Gastrocnemius medialis (tissue), 4 donors: Measurements from ENCODE around the gene SF3B6. TPM values are rescaled to one million over a fixed set of nuclear protein-coding genes. Genes with fewer than 3 reads are reported as not detected.

Experiments used
- ATAC-seq, 2 donors: fragments of 150-250 bp; one replicate each; pipeline ENCODE4 v1.9.1; 2016
- DNase-seq, 2 donors: peaks; one replicate each; pipeline ENCODE4 v3.0.0-alpha.2; 2019
- H3K27ac ChIP-seq, 4 donors: fragments of 200-600 bp; sonication (generic); 1 replicate in 1 of 4; 2 replicates in 3 of 4; pipeline ENCODE4 v1.5.1; 2016 to 2018; ENCODE audit warnings: mild to moderate bottlenecking in 2 of 4, moderate library complexity in 1 of 4
- H3K27me3 ChIP-seq, 3 donors: fragments of 200-600 bp; sonication (generic) in 2 of 3; 1 replicate in 1 of 3; 2 replicates in 2 of 3; pipeline versions ENCODE4 v1.5.1 to v1.6.0; 2016 to 2019; ENCODE audit warnings: mild to moderate bottlenecking in 1 of 3, moderate library complexity in 1 of 3
- H3K36me3 ChIP-seq, 2 donors: fragments of 200-600 bp; sonication (generic) in 1 of 2; one replicate each; pipeline ENCODE4 v1.5.1; 2017 to 2018
- H3K4me1 ChIP-seq, 2 donors: fragments of 200-600 bp; sonication (generic) in 1 of 2; one replicate each; pipeline ENCODE4 v1.5.1; 2016 to 2017; ENCODE audit warnings: mild to moderate bottlenecking in 2 of 2
- H3K4me3 ChIP-seq, 4 donors: fragments of 200-600 bp; sonication (generic) in 3 of 4; 1 replicate in 1 of 4; 2 replicates in 3 of 4; pipeline ENCODE4 v1.5.1; 2016 to 2019; ENCODE audit warnings: mild to moderate bottlenecking in 2 of 4
- H3K9me3 ChIP-seq, 3 donors: fragments of 200-600 bp; sonication (generic) in 2 of 3; 1 replicate in 1 of 3; 2 replicates in 2 of 3; pipeline ENCODE4 v1.5.1; 2016 to 2019
- POLR2A ChIP-seq, 2 donors: fragments of 450-650 bp; IDR thresholded peaks; one replicate each; pipeline ENCODE4 v1.6.1; 2017; ENCODE audit warnings: antibody characterized with exemption in 2 of 2, mild to moderate bottlenecking in 2 of 2, moderate library complexity in 2 of 2
- in situ Hi-C, 4 donors: fragments of 200-750 bp; cut with MboI; loops; one replicate each; pipeline versions ENCODE4 v1.15.0 to v1.8.0; 2017; ENCODE audit warnings: low sequenced_read_pairs in 4 of 4
- intact Hi-C: fragments of 100-400 bp; cut with DNase I; formaldehyde crosslinking; loops from one replicate; pipeline ENCODE4 v1.15.1; 2023; ENCODE audit warnings: low total_unique reads
- total RNA-seq, 4 donors: library from RNA; depleted of rRNA; stranded (reverse); fragments of >200 nt; gene quantifications; one replicate each; pipeline versions ENCODE4 v1.1.0 to v1.2.3, GENCODE V29; 2016
- TF ChIP-seq, protein P1 (sequence below), 5 experiments: fragments of 450-650 bp in 3 of 5; fragments of 200-600 bp in 2 of 5; sonication (generic) in 2 of 5; IDR thresholded peaks in 4 of 5; conservative IDR thresholded peaks in 1 of 5; 1 replicate in 4 of 5; 2 replicates in 1 of 5; pipeline ENCODE4 v1.5.1; 2016 to 2019; ENCODE audit warnings: antibody characterized with exemption in 5 of 5, mild to moderate bottlenecking in 3 of 5, moderate library complexity in 3 of 5

Gene SF3B6, protein sequence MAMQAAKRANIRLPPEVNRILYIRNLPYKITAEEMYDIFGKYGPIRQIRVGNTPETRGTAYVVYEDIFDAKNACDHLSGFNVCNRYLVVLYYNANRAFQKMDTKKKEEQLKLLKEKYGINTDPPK
- 10 to 100 TPM; 55.2 to 88.1 (median 70.5) TPM for total RNA-seq

DNA sequence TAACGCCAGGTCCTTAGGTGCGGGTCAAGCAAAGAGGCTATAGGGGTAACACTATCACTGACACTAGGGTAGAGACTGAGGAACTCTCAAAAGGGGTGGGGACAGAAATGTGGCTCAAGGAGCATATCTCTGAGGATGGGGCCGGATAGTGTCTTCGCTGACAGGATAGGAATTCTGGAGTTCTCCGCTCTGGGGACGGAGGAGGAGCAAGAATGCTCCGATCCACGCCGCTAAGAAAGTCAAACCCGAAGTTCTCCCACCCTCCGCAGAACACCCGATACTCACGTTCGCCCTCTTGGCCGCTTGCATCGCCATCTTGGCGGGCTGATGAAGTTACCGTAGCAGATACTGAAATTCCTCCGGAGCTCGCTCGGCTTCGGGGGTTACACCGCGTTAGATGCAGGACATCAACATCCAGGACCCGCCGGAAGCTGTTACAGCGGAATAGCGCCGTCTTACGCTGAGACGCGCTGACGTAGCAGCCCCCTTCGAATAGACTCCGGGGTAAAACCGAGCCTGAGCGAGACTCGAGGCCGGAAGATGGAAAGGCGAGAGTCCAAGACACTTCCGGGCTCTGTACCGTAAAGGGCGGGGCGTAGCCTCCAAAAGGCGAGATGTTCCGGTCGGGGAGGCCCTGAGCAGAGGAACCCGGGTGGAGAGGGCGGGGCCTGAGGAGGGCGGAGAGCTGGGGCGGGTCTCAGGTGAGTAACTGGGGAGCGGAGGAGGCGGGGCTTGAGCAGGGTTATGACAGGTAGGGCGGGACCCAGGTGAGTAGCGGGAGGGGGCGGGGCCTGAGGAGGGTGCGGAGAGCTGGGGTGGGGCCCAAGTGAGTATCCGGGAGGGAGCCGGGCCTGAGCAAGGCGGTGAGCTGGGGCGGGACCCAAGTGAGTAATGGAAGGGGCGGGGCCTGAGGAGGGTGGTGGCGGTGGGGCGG is at the start of gene SF3B6:
Gene SF3B6, minus strand, starts transcription at position 412 of the 934 bp plus-strand sequence. Its CDS starts 97 bp downstream, at position 315.
- H3K36me3 ChIP-seq = peaks cover 0 to 12% of the 10 kb centered on the region in 2 donors
- intact Hi-C loops = loop anchor here (1.0 to 2.0 kb wide), 4 partner anchors 29 to 149 kb away; partner anchors contain the start of genes ATAD2B, FAM228B, PFN4 and UBXN2A

DNA sequence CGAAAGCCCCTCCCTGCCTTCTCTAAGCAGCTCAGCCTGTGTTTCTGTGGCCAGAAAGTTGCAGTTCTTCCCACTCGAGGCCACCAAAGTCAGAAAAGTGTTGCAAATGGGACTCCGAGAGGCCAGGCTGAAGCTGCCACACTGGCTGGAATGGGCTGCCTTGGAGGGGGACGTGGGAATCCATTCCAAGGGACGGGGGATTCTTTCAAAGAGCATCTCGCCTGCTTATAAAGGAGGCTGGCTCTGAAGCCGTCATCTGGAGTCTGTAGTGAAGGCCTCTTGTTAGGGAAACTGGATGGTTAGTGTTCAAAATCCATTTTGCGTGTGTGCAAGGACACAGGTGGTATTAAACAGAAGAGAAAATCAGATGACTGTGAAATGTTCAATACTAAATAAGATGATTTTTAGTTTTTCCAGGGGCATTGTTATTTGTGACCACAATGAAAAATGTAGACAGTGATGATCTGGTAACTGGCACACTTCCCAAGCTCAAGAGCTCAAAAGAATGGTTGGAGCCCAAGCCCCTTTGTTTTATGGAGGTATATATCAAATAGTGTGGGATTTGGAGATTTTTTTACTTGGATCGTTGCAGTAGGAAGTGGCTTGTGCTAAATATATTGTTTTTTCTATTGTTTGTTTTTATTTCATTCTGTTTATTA is 47.9 kb upstream of the SF3B6 start:
- TF ChIP-seq POLR2A (IDR thresholded peaks at IDR 0.05) = no peak
- TF ChIP-seq, protein P1, sequence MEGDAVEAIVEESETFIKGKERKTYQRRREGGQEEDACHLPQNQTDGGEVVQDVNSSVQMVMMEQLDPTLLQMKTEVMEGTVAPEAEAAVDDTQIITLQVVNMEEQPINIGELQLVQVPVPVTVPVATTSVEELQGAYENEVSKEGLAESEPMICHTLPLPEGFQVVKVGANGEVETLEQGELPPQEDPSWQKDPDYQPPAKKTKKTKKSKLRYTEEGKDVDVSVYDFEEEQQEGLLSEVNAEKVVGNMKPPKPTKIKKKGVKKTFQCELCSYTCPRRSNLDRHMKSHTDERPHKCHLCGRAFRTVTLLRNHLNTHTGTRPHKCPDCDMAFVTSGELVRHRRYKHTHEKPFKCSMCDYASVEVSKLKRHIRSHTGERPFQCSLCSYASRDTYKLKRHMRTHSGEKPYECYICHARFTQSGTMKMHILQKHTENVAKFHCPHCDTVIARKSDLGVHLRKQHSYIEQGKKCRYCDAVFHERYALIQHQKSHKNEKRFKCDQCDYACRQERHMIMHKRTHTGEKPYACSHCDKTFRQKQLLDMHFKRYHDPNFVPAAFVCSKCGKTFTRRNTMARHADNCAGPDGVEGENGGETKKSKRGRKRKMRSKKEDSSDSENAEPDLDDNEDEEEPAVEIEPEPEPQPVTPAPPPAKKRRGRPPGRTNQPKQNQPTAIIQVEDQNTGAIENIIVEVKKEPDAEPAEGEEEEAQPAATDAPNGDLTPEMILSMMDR (IDR thresholded peaks at IDR 0.05 in 4 of 5, conservative IDR thresholded peaks at IDR 0.05 in 1 of 5) = no peak
- Histone ChIP-seq H3K4me1 (peaks cover 11 to 17% of the 10 kb centered on the region in 2 donors), H3K4me3 (peak overlapping the region; percentile 80 to 94 (median 84)), H3K9me3 (no peaks in the 10 kb centered on the region), H3K27me3 (no peaks in the 10 kb centered on the region), H3K27ac (peak overlapping the region; percentile 86 to 93 (median 91)), H3K36me3 (no peaks in the 10 kb centered on the region)
- DNase-seq = no peak
- intact Hi-C loops = loop anchor here (2.0 kb wide), 3 partner anchors 39 to 77 kb away; partner anchors contain the start of genes SF3B6, TP53I3 and WDCP
- in situ Hi-C loops = loop anchor here in 1 of 4 donors (10.0 kb wide), 1 partner anchor 79 kb away; the partner anchor contains the start of genes FKBP1B and WDCP
- peak; percentile 37 to 65 for ATAC-seq

More for the DNA sequence above, at the start of gene SF3B6:
- peak; percentile 51 to 58 for TF ChIP-seq POLR2A (IDR thresholded peaks at IDR 0.05)
- TF ChIP-seq, protein P1 (IDR thresholded peaks at IDR 0.05 in 4 of 5, conservative IDR thresholded peaks at IDR 0.05 in 1 of 5) = no peak
- ATAC-seq (peak; percentile 96 to 97), DNase-seq (peak; percentile 96 to 98)
- in situ Hi-C loops = loop anchor here in 2 of 4 donors (5.0 to 25.0 kb wide), 3 partner anchors 141 to 239 kb away; partner anchors contain the start of gene ATAD2B (in 1 of the 2)
- Histone ChIP-seq H3K4me3 (peak within 1 kb of the TSS; percentile 80 to 92 (median 84)), H3K27ac (peak within 1 kb of the TSS; percentile 84 to 90 (median 87)), H3K27me3 (no peaks in the 10 kb centered on the region), H3K9me3 (no peaks in the 10 kb centered on the region), H3K4me1 (peaks cover 21 to 22% of the 10 kb centered on the region in 2 donors)

DNA sequence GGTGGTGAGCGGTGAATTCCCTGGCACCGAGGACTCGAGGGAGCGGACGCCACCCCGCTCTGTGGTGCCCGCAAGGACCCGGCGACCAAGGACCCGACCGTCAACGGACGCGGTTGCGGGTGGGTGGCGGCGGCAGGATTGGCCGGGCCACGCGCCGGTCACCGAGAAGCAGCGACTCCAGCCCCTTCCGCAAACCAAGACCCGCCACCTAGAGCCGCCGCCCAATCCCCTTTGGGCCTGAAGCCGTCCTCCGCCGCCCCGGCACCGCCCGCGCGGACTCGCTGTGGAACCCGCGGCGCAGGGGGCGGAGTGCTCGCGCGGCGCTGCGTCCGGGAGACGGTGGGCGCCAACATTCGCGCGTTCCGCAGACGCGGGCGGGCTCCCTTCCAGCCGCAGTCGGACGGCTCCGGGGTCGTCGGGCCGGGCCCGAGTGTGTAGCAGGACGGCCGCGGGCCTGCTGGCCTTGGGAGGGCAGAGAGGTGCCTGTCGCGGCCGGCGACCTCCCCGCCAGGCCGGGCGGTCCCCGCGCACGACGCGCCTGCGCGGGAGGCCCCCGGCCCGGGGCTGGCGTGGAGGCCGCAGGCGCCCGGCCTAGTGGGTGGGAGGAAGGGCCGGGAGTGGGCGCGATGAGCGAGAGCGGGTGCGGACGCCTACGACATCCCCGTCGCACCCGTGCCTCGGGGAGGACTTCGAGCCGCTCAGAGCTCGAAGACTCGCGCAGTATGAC is 47.2 kb upstream of the SF3B6 start, which contains the start of the genes FAM228B and PFN4:
Gene FAM228B, plus strand, starts transcription at position 275 of the 727 bp plus-strand sequence. CDS start 893 bp downstream, outside the sequence.
Gene PFN4, minus strand, starts transcription at position 140 of the 727 bp plus-strand sequence. CDS start 799 bp downstream, outside the sequence.
- TF ChIP-seq, protein P1 (IDR thresholded peaks at IDR 0.05 in 4 of 5, conservative IDR thresholded peaks at IDR 0.05 in 1 of 5) = no peak
- TF ChIP-seq POLR2A (IDR thresholded peaks at IDR 0.05) = peak; percentile 84 to 88
- Histone ChIP-seq H3K27ac (peak within 1 kb of the TSS; percentile 86 to 93 (median 91)), H3K9me3 (no peaks in the 10 kb centered on the region), H3K27me3 (no peaks in the 10 kb centered on the region), H3K4me3 (peak within 1 kb of the TSS; percentile 80 to 94 (median 84)), H3K4me1 (peaks cover 11 to 17% of the 10 kb centered on the region in 2 donors), H3K36me3 (no peaks in the 10 kb centered on the region)
- ATAC-seq (peak; percentile 93), DNase-seq (peak; percentile 85 to 88)
- intact Hi-C loops (loop anchor here (2.0 kb wide), 3 partner anchors 39 to 77 kb away; partner anchors contain the start of genes SF3B6, TP53I3 and WDCP), in situ Hi-C loops (loop anchor here in 1 of 4 donors (10.0 kb wide), 1 partner anchor 79 kb away; the partner anchor contains the start of genes FKBP1B and WDCP)
